ENCODE measurements around the gene GALT. TPM values are rescaled to one million over a fixed set of nuclear protein-coding genes. Genes with fewer than 3 reads are reported as not detected.

GALT gene
- total RNA-seq, 6 experiments from 2014 or later = 20.5 to 27.4 (median 22.0) TPM

DNA sequence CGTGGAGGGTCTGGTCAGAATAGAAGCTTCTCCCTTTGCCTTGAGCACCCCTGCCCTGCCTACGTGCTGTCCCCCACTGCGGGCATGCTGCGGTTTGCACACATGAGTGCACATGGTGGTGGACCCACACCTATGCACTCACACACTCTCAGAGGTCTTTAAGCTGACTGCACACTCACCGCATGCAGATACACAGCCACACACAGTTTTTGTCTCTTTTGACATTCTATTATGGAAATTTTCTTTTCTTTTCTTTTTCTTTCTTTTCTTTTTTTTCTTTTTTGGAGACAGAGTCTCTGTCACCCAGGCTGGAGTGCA lies 17.0 kb upstream of the GALT start:
- H3K4me3 Mint-ChIP-seq = peak overlapping the region; percentile 69
- no peak overlapping the region for H3K27ac Mint-ChIP-seq
- H3K36me3 Mint-ChIP-seq (ENCODE audit: low read depth) = no peaks in the 10 kb centered on the region
- TF ChIP-seq, protein P1, sequence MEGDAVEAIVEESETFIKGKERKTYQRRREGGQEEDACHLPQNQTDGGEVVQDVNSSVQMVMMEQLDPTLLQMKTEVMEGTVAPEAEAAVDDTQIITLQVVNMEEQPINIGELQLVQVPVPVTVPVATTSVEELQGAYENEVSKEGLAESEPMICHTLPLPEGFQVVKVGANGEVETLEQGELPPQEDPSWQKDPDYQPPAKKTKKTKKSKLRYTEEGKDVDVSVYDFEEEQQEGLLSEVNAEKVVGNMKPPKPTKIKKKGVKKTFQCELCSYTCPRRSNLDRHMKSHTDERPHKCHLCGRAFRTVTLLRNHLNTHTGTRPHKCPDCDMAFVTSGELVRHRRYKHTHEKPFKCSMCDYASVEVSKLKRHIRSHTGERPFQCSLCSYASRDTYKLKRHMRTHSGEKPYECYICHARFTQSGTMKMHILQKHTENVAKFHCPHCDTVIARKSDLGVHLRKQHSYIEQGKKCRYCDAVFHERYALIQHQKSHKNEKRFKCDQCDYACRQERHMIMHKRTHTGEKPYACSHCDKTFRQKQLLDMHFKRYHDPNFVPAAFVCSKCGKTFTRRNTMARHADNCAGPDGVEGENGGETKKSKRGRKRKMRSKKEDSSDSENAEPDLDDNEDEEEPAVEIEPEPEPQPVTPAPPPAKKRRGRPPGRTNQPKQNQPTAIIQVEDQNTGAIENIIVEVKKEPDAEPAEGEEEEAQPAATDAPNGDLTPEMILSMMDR (IDR thresholded peaks at IDR 0.05) = no peak
- no peak for DNase-seq
- H3K9me3 Mint-ChIP-seq = no peaks in the 10 kb centered on the region
- peaks cover 16% of the 10 kb centered on the region for H3K4me1 Mint-ChIP-seq (ENCODE audit: low read depth)
- H3K27me3 Mint-ChIP-seq (ENCODE audit: insufficient read depth) = peaks cover 46% of the 10 kb centered on the region

DNA sequence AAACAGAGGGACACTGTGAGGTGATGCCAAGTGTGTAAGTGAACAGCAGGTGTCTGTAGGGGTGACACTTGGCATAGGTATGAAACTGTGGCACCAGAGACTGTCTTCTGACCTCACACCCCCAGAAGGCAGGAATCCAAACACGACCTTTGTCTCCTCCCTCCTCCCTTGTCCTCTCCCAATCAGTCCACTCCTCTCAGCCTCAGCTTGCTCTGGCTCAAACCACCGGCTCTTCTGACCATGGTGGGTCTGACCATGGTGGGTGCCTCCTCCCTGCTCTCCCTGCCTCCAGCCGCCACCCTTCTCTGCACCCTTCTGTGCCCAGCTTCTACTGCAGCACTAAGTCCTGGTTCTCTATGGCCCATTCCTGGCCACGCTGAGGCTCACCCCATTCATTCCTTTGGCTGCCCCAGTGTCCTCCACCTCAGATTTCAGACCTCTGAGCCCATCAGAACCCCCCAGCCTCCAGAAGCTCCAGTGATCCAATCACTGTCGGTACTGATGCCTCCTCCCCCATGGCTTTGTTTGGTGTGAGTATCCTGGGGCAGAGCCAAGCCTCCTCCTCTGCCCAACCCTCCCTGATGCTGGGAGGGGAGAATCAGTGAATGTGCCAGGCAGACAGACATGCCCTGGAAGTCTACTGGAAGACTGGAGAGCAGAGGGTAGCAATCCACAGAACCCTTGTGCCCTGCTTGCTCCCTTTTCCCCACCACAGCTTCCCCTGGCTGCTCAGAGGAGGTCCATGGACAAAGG lies 15.9 kb upstream of the GALT start:
- H3K4me1 Mint-ChIP-seq (ENCODE audit: low read depth) = peaks cover 20% of the 10 kb centered on the region
- H3K27ac Mint-ChIP-seq = no peak overlapping the region
- peaks cover 37% of the 10 kb centered on the region for H3K27me3 Mint-ChIP-seq (ENCODE audit: insufficient read depth)
- DNase-seq = no peak
- no peaks in the 10 kb centered on the region for H3K9me3 Mint-ChIP-seq
- no peak overlapping the region for H3K4me3 Mint-ChIP-seq
- H3K36me3 Mint-ChIP-seq (ENCODE audit: low read depth) = 0 out of 2 replicates have a peak, but pooled peaks cover 8% of the 10 kb centered on the region
- TF ChIP-seq, protein P1 (IDR thresholded peaks at IDR 0.05) = no peak

DNA sequence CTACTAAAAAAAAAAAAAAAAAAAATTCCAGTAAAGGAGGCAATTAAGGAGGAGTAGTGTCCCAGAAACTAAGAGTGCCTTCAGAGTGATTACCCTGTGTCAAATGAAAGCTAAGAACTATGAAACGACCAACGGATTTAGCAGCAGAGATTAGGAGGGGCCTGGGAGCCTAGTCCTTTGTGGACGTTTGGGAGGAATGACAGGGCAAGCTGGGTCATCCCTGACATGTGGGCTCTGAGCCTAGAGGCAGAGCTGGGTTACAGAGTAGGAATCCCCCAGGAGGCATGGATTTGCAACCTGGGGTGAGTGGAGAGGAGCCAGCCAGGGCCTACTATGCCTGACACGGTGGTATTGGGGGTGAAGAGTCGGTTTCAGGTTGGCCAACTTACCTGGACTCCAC lies 13.3 kb upstream of the GALT start:
- Mint-ChIP-seq H3K27ac (no peak overlapping the region), H3K4me1 (ENCODE audit: low read depth) (peaks cover 34% of the 10 kb centered on the region), H3K27me3 (ENCODE audit: insufficient read depth) (peaks cover 26% of the 10 kb centered on the region), H3K9me3 (no peaks in the 10 kb centered on the region), H3K36me3 (ENCODE audit: low read depth) (peaks cover 11% of the 10 kb centered on the region; the same call in 1 of the 2 replicates), H3K4me3 (no peak overlapping the region)
- TF ChIP-seq, protein P1 (IDR thresholded peaks at IDR 0.05) = no peak
- no peak for DNase-seq

DNA sequence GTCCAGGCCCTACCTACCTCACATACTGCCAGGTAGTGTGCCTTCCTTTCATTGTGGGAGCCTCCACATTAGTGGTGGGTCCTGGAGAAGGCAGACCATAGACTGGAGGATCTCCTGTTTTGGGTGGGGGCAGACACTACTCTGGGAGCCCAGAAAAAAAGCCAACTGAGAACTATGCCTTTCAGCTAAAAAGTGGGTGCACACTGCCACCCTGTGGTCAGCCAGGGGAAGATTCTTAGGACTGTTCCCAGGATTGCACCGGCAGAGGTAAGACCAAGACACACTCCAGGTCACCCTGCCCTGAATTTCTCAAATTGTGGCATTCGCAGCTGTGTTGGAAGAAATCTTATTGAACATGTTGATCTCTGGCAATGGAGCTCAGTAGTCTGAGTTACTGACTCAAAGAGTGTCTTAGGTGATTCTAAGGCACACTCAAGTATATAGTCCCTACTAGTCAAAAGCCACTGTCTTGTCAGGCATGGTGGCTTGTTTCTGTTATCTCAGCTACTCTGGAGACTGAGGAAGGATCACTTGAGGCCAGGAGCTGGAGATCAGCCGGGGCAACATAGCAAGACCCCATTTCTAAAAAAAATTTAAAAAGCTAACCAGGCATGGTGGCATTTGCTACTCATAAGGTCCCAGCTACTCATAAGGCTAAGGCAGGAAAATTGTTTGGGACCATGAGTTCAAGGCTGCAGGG lies 12.5 kb upstream of the GALT start:
- no peaks in the 10 kb centered on the region for H3K9me3 Mint-ChIP-seq
- no peak overlapping the region for H3K4me3 Mint-ChIP-seq

DNA sequence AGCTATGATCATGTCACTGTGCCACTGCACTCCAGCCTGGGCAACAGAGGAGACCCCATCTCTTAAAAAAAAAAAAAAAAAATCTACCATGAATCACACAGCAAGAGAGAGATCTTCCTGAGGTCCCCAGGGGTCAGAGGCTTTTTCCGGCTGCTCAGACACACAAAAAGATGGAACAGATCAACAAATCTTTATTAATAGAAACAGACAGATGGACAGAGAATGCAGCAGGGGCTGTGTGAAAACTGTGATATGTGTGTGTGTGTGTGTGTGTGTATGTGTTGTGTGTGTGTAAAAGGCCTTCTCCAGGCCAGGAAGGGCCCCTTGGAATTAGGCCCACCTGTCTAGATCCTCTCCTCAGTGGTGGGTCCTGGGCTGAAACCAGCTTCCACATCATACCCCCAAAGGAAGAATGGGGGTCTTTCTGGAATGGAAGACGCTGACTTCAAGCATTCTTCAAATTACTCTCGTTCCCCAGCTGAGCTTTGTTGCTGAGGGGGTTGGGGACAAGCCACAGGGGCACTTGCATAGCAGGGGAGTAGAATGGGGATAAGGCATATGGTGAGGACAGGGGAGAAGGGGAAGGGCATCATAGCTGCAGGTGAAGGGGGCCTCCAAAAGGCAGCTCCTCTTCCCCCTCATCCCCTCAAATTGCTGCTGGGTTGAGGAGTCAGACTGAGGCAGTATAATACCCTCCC lies 11.8 kb upstream of the GALT start:
- Mint-ChIP-seq H3K4me1 (ENCODE audit: low read depth) (peaks cover 36% of the 10 kb centered on the region), H3K9me3 (no peaks in the 10 kb centered on the region), H3K27ac (no peak overlapping the region), H3K27me3 (ENCODE audit: insufficient read depth) (peaks cover 16% of the 10 kb centered on the region), H3K4me3 (no peak overlapping the region), H3K36me3 (ENCODE audit: low read depth) (peaks cover 11% of the 10 kb centered on the region; the same call in 1 of the 2 replicates)
- TF ChIP-seq, protein P1 (IDR thresholded peaks at IDR 0.05) = no peak
- no peak for DNase-seq

More for the DNA sequence above, 12.5 kb upstream of the GALT start:
- Mint-ChIP-seq H3K36me3 (ENCODE audit: low read depth) (peaks cover 11% of the 10 kb centered on the region; the same call in 1 of the 2 replicates), H3K27ac (no peak overlapping the region), H3K4me1 (ENCODE audit: low read depth) (peaks cover 35% of the 10 kb centered on the region), H3K27me3 (ENCODE audit: insufficient read depth) (peaks cover 21% of the 10 kb centered on the region)
- peak; percentile 62 for DNase-seq
- TF ChIP-seq, protein P1 (IDR thresholded peaks at IDR 0.05) = peak; percentile 96

All from HFFc6 (cell line).